ENCODE results near the gene THNSL1. TPM values are rescaled to one million over a fixed set of nuclear protein-coding genes. Genes with fewer than 3 reads are reported as not detected.

THNSL1 gene
- total RNA-seq, 2 donors from 2014 or later, result 2.3 to 4.5 TPM

DNA sequence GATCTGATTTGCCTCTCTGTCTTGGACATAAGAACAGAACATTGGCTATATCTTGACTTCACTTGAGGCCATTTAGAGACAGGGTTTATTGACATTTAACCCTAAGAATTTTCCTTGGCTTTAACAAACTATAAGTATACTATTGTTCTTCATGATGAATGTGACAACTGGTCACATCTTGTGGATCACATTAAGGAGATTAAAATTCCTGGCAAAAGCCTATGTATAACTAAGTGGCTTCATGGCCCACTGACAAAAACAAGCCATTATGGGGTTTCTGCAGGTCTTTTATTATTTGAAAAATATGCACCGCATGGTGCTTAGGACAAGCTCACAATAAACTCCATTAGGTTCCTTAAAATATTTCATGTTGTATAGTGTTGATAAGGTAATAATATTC lies 54.8 kb downstream of the THNSL1 start:
- no peak for TF ChIP-seq CTCF (IDR thresholded peaks at IDR 0.05)
- no peaks in the 10 kb centered on the region for H3K36me3 ChIP-seq
- H3K4me1 ChIP-seq, result no peaks in the 10 kb centered on the region
- no peak overlapping the region for H3K4me3 ChIP-seq
- H3K9ac ChIP-seq (ENCODE audit: low read depth in 2 of 2, low read length in 2 of 2), result no peak overlapping the region
- H3K9me3 ChIP-seq, result no peaks in the 10 kb centered on the region
- H3K27me3 ChIP-seq, result no peaks in the 10 kb centered on the region
- intact Hi-C loops (cut with DNase I), result no loop called here
- no peak for DNase-seq
- no peak overlapping the region for H3K27ac ChIP-seq

GRCh38 chr10:25072786-25073185 lies 56.4 kb downstream of the THNSL1 start:
- Histone ChIP-seq H3K9me3 (no peaks in the 10 kb centered on the region), H3K36me3 (no peaks in the 10 kb centered on the region), H3K27ac (no peak overlapping the region), H3K27me3 (no peaks in the 10 kb centered on the region), H3K4me3 (no peak overlapping the region), H3K9ac (ENCODE audit: low read depth in 2 of 2, low read length in 2 of 2) (no peak overlapping the region), H3K4me1 (no peaks in the 10 kb centered on the region)
- intact Hi-C loops (cut with DNase I), result no loop called here
- no peak for TF ChIP-seq CTCF (IDR thresholded peaks at IDR 0.05)
- DNase-seq, result no peak

DNA sequence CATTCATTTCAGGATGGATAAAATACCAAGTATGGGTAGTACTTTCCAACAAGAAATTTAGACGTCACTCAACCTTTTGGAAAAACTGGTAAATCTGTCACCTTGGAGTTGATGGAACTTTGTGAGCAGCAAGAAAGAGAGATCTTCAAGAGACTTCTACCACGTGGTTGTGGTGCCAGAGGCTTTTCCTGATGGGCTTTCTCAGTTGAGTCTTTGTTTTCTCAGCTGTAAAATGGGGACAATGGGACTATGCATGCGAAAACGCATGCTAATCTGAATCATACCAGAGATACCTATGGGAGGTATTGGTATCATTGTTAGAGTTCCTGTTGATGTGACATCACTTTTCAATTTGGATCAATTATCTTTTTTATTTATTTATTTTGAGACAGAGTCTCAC lies 59.4 kb downstream of the THNSL1 start:
- Histone ChIP-seq H3K9me3 (no peaks in the 10 kb centered on the region), H3K27me3 (no peaks in the 10 kb centered on the region), H3K4me1 (no peaks in the 10 kb centered on the region), H3K36me3 (no peaks in the 10 kb centered on the region), H3K9ac (ENCODE audit: low read depth in 2 of 2, low read length in 2 of 2) (no peak overlapping the region), H3K27ac (no peak overlapping the region), H3K4me3 (no peak overlapping the region)
- TF ChIP-seq CTCF (IDR thresholded peaks at IDR 0.05), result no peak
- no peak for DNase-seq
- intact Hi-C loops (cut with DNase I), result no loop called here

Other genes with a start within 250 kb of the THNSL1 start
- gene PRTFDC1, start 64.0 kb upstream of the THNSL1 start, total RNA-seq, result 10 to 100 TPM in 1 of 2 donors, 1 to 10 TPM in 1; 8.1 to 16.0 TPM
- under 1 TPM; 0.20 to 0.48 TPM for gene ENKUR, start 454 bp upstream of the THNSL1 start, total RNA-seq
- under 1 TPM; 0.07 to 0.16 TPM for gene GPR158, start 158.4 kb downstream of the THNSL1 start, total RNA-seq